Neural progenitor cell (in vitro differentiated cells): ENCODE results near the gene TMEM53. TPM values are rescaled to one million over a fixed set of nuclear protein-coding genes. Genes with fewer than 3 reads are reported as not detected.
A peak's percentile ranks its signal among the peaks of the same experiment; 100 is the strongest.

Source experiments
- DNase-seq: peaks from one replicate; pipeline ENCODE4 v3.0.0-alpha.2; 2016; ENCODE audit warnings: low spot score
- H2AFZ ChIP-seq: fragments of 200-600 bp; sonication (generic); replicated peaks from 2 replicates; pipeline ENCODE4 v1.6.1; 2016; ENCODE audit warnings: antibody characterized with exemption
- H3F3A ChIP-seq: fragments of 200-600 bp; sonication (generic); 2 replicates; pipeline ENCODE4 v1.6.1; 2016; ENCODE audit warnings: antibody characterized with exemption, low read depth
- H3K27ac ChIP-seq: fragments of 200-600 bp; sonication (generic); 2 replicates; pipeline ENCODE4 v1.5.1; 2016; ENCODE audit warnings: mild to moderate bottlenecking
- H3K27me3 ChIP-seq: fragments of 200-600 bp; sonication (generic); 2 replicates; pipeline ENCODE4 v1.6.1; 2016; ENCODE audit warnings: mild to moderate bottlenecking, moderate library complexity
- H3K36me3 ChIP-seq: fragments of 200-600 bp; sonication (generic); 2 replicates; pipeline ENCODE4 v1.5.1; 2016
- H3K4me1 ChIP-seq: fragments of 200-600 bp; sonication (generic); 2 replicates; pipeline ENCODE4 v1.6.1; 2016; ENCODE audit warnings: mixed run types
- H3K4me2 ChIP-seq: fragments of 200-600 bp; sonication (generic); 2 replicates; pipeline ENCODE4 v1.6.1; 2016
- H3K4me3 ChIP-seq: fragments of 200-600 bp; sonication (generic); 2 replicates; pipeline ENCODE4 v1.5.1; 2016
- H3K79me2 ChIP-seq: fragments of 200-600 bp; sonication (generic); 2 replicates; pipeline ENCODE4 v1.6.1; 2016; ENCODE audit warnings: low read depth
- H3K9ac ChIP-seq: fragments of 200-600 bp; sonication (generic); 2 replicates; pipeline ENCODE4 v1.6.1; 2016
- H3K9me3 ChIP-seq: fragments of 200-600 bp; sonication (generic); 2 replicates; pipeline ENCODE4 v1.5.1; 2016; ENCODE audit warnings: low read depth
- H4K20me1 ChIP-seq: fragments of 200-600 bp; sonication (generic); 2 replicates; pipeline ENCODE4 v1.6.1; 2016; ENCODE audit warnings: low read depth
- H3K27ac Mint-ChIP-seq: 3 replicates; pipeline ENCODE4 v1.8.0; 2021; ENCODE audit warnings: mixed read lengths
- H3K27me3 Mint-ChIP-seq: 2 replicates; pipeline ENCODE4 v1.8.0; 2022; ENCODE audit warnings: low read depth, mild to moderate bottlenecking, inconsistent platforms, moderate library complexity, mixed read lengths; ENCODE audit not compliant: insufficient read depth
- H3K36me3 Mint-ChIP-seq: 3 replicates; pipeline ENCODE4 v1.8.0; 2021; ENCODE audit warnings: mixed read lengths
- H3K4me1 Mint-ChIP-seq: 3 replicates; pipeline ENCODE4 v1.8.0; 2021; ENCODE audit warnings: mixed read lengths
- H3K4me3 Mint-ChIP-seq: 3 replicates; pipeline ENCODE4 v1.8.0; 2021; ENCODE audit warnings: mild to moderate bottlenecking, moderate library complexity, mixed read lengths
- H3K9me3 Mint-ChIP-seq: 3 replicates; pipeline ENCODE4 v1.8.0; 2020; ENCODE audit warnings: mixed read lengths
- EZH2 ChIP-seq: fragments of 200-600 bp; sonication (generic); IDR thresholded peaks from 2 replicates; pipeline ENCODE4 v1.6.1; 2017; ENCODE audit warnings: antibody characterized with exemption, mild to moderate bottlenecking, moderate library complexity
- EZH2phosphoT487 ChIP-seq: fragments of 200-600 bp; sonication (generic); IDR thresholded peaks from 2 replicates; pipeline ENCODE4 v1.6.1; 2017; ENCODE audit warnings: antibody characterized with exemption
- total RNA-seq: library from RNA; depleted of rRNA; stranded (reverse); fragments of >200 nt; gene quantifications from 2 replicates; pipeline ENCODE4 v1.2.3, GENCODE V29; 2015; ENCODE audit warnings: low replicate concordance
- TF ChIP-seq, protein P1 (sequence below): fragments of 200-600 bp; sonication (generic); IDR thresholded peaks from 2 replicates; pipeline ENCODE4 v1.5.1; 2017; ENCODE audit warnings: antibody characterized with exemption, mild to moderate bottlenecking

The TMEM53 gene
- total RNA-seq, 1 donor from 2014 or later = 5.0 TPM

DNA sequence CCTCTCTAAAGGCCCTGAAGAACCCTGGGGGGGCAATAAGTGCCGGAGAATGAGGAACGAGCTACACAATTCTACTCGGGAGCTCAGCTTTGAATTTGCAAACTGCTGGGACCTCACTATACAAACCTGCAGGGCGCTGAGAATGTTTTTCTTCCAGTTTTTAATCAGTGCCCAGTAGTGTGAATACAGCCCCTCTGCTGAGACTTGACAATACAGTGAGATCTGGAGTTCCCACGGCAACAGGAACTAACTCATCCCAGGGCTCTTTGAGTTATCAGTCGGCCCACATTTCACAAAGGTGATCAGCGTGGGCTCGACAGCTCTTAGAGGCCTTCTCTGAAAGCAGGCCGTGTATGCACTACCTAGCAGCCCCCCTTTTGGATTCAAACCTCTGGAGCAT, 41.7 kb downstream of the TMEM53 start:
- Histone ChIP-seq H3K27me3 (no peaks in the 10 kb centered on the region), H3K4me2 (peak overlapping the region; percentile 100), H3K9ac (peak overlapping the region; percentile 96), H3K4me3 (peak overlapping the region; percentile 89), H3K79me2 (peaks cover 30% of the 10 kb centered on the region), H3K36me3 (no peaks in the 10 kb centered on the region), H3K9me3 (no peaks in the 10 kb centered on the region), H3K27ac (peak overlapping the region; percentile 100), H2AFZ (peak overlapping the region; percentile 15), H3K4me1 (peaks cover 32% of the 10 kb centered on the region), H3F3A (peaks cover 43% of the 10 kb centered on the region), H4K20me1 (peaks cover 51% of the 10 kb centered on the region)
- Mint-ChIP-seq H3K27me3 (peaks cover 5% of the 10 kb centered on the region), H3K4me1 (peaks cover 60% of the 10 kb centered on the region), H3K27ac (peak overlapping the region; percentile 98), H3K4me3 (peak overlapping the region; percentile 91), H3K9me3 (no peaks in the 10 kb centered on the region), H3K36me3 (peaks cover 17% of the 10 kb centered on the region)
- no peak for TF ChIP-seq EZH2phosphoT487
- TF ChIP-seq EZH2 = no peak
- peak; percentile 62 for DNase-seq

DNA sequence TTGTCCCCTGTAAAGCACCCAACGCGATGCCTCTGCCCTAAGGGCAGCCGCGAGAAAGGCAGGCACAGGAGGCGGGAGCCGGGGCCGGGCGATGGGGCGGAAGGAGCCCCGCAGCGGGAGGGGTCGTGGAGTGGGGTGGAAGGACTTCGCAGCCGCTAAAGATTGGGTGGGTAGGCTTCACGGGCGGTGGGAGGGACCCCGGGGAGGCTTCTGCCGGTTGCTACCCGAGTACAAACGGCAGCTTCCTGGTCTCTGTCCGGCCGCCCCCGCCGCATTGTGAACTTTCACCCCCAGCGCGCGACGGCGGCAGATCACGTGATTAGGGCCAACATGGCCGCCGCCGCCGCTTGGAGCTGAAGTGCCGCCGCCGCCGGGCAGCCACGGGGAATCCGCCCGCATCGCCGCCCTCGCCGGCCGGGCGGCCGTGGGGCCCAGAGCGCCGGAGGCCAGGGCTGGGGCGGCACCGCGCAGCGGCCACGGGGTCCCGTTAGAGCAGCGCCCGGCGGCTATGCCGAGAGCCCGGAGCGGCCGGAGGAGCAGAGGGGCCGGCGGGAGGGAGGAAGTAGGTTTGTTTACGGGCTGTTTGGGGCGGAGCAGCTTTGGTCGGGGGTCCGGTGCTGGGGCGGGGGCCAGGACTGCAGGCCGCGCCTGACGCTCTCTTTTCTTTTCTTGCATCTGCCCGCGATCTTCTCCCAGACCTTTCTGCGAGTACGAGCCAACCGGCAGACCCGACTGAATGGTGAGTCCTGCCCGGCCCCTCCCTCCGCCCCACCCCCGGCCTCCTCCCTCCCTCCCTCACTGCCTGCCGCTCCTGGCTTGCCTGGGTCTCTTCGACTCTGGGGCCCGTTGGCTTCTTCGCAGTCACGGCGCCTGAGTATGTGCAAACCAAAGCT, 42.4 kb downstream of the TMEM53 start:
- Mint-ChIP-seq H3K27ac (peak overlapping the region; percentile 98), H3K36me3 (peaks cover 15% of the 10 kb centered on the region), H3K27me3 (peaks cover 4% of the 10 kb centered on the region), H3K4me1 (peaks cover 53% of the 10 kb centered on the region), H3K4me3 (peak overlapping the region; percentile 91), H3K9me3 (no peaks in the 10 kb centered on the region)
- Histone ChIP-seq H3K27ac (peak overlapping the region; percentile 100), H3K4me2 (peak overlapping the region; percentile 100), H3F3A (peaks cover 36% of the 10 kb centered on the region), H3K79me2 (peaks cover 30% of the 10 kb centered on the region), H3K9me3 (no peaks in the 10 kb centered on the region), H3K4me3 (peak overlapping the region; percentile 89), H2AFZ (peak overlapping the region; percentile 86), H3K9ac (peak overlapping the region; percentile 96), H3K27me3 (no peaks in the 10 kb centered on the region), H3K4me1 (peaks cover 25% of the 10 kb centered on the region), H4K20me1 (peaks cover 44% of the 10 kb centered on the region), H3K36me3 (no peaks in the 10 kb centered on the region)
- peak; percentile 94 for DNase-seq
- TF ChIP-seq, protein P1, sequence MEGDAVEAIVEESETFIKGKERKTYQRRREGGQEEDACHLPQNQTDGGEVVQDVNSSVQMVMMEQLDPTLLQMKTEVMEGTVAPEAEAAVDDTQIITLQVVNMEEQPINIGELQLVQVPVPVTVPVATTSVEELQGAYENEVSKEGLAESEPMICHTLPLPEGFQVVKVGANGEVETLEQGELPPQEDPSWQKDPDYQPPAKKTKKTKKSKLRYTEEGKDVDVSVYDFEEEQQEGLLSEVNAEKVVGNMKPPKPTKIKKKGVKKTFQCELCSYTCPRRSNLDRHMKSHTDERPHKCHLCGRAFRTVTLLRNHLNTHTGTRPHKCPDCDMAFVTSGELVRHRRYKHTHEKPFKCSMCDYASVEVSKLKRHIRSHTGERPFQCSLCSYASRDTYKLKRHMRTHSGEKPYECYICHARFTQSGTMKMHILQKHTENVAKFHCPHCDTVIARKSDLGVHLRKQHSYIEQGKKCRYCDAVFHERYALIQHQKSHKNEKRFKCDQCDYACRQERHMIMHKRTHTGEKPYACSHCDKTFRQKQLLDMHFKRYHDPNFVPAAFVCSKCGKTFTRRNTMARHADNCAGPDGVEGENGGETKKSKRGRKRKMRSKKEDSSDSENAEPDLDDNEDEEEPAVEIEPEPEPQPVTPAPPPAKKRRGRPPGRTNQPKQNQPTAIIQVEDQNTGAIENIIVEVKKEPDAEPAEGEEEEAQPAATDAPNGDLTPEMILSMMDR = no peak
- no peak for TF ChIP-seq EZH2phosphoT487
- TF ChIP-seq EZH2 = no peak

DNA sequence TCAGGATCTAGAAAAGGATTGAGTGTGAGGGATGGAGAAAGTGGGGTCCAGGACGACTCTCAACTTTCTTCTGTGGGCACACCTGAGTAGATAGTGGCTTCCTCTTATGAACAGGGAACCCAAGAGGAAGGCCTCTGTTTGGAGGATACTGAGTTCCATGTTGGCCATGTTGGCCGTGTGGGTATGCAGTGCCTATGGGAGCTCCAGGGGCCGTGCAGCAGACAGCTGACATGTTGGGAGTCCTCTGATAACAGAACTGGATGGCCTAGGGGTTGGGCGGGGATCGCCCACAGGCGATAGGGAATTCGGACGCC, 43.0 kb downstream of the TMEM53 start:
- peak overlapping the region; percentile 86 for H2AFZ ChIP-seq
- Mint-ChIP-seq H3K36me3 (peaks cover 14% of the 10 kb centered on the region), H3K9me3 (no peaks in the 10 kb centered on the region), H3K4me1 (peaks cover 49% of the 10 kb centered on the region), H3K27ac (peak overlapping the region; percentile 98), H3K27me3 (peaks cover 4% of the 10 kb centered on the region), H3K4me3 (peak overlapping the region; percentile 91)
- no peaks in the 10 kb centered on the region for H3K9me3 ChIP-seq
- peak overlapping the region; percentile 44 for H3K9ac ChIP-seq
- H3F3A ChIP-seq = peaks cover 30% of the 10 kb centered on the region
- H3K4me1 ChIP-seq = peaks cover 21% of the 10 kb centered on the region
- H4K20me1 ChIP-seq = peaks cover 38% of the 10 kb centered on the region
- peak overlapping the region; percentile 89 for H3K4me3 ChIP-seq
- H3K27me3 ChIP-seq = no peaks in the 10 kb centered on the region
- no peak for DNase-seq
- H3K4me2 ChIP-seq = peak overlapping the region; percentile 100
- H3K27ac ChIP-seq = peak overlapping the region; percentile 100
- H3K79me2 ChIP-seq = peaks cover 30% of the 10 kb centered on the region
- TF ChIP-seq EZH2phosphoT487 (no peak), EZH2 (no peak)
- TF ChIP-seq, protein P1 = no peak
- H3K36me3 ChIP-seq = no peaks in the 10 kb centered on the region

DNA sequence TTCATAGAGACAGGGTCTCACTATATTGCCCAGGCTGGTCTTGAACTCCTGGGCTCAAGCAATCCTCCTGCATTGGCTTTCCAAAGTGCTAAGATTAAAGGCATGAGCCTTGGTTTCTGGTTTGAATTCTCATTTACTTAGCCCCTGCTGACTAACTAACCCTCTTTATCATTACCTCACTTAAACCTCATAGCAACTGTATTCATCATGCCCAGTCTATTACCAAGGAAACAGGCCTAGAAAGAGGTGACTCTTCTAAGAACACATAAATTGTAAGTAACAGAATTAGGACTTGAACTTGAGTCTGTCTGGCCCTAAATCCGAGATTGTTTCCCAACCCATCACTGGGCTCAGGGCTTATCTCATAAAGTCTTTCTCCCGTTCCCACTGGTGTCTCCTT, 44.2 kb downstream of the TMEM53 start:
- Histone ChIP-seq H3K36me3 (no peaks in the 10 kb centered on the region), H4K20me1 (peaks cover 26% of the 10 kb centered on the region), H3K9me3 (no peaks in the 10 kb centered on the region), H3K4me1 (peaks cover 21% of the 10 kb centered on the region), H3K79me2 (peaks cover 27% of the 10 kb centered on the region), H3K4me2 (no peak overlapping the region), H3K9ac (no peak overlapping the region), H3K27ac (no peak overlapping the region), H3K27me3 (no peaks in the 10 kb centered on the region), H3F3A (peaks cover 25% of the 10 kb centered on the region), H2AFZ (no peak overlapping the region), H3K4me3 (no peak overlapping the region)
- Mint-ChIP-seq H3K4me3 (peak overlapping the region; percentile 91), H3K4me1 (peaks cover 40% of the 10 kb centered on the region), H3K27me3 (peaks cover 4% of the 10 kb centered on the region), H3K27ac (no peak overlapping the region), H3K9me3 (no peaks in the 10 kb centered on the region), H3K36me3 (peaks cover 6% of the 10 kb centered on the region)
- DNase-seq = no peak
- TF ChIP-seq, protein P1 = no peak
- TF ChIP-seq EZH2 (no peak), EZH2phosphoT487 (no peak)
